ENCODE data around the gene TMEM59. TPM values are rescaled to one million over a fixed set of nuclear protein-coding genes. Genes with fewer than 3 reads are reported as not detected.
"Not testable (repeated sequence)": the region's sequence is repeated elsewhere in the genome, so short reads cannot be mapped to it uniquely, and the experiment has no call there.

TMEM59 gene
- polyA plus RNA-seq, 4 donors, result 304 to 435 (median 349) TPM

DNA sequence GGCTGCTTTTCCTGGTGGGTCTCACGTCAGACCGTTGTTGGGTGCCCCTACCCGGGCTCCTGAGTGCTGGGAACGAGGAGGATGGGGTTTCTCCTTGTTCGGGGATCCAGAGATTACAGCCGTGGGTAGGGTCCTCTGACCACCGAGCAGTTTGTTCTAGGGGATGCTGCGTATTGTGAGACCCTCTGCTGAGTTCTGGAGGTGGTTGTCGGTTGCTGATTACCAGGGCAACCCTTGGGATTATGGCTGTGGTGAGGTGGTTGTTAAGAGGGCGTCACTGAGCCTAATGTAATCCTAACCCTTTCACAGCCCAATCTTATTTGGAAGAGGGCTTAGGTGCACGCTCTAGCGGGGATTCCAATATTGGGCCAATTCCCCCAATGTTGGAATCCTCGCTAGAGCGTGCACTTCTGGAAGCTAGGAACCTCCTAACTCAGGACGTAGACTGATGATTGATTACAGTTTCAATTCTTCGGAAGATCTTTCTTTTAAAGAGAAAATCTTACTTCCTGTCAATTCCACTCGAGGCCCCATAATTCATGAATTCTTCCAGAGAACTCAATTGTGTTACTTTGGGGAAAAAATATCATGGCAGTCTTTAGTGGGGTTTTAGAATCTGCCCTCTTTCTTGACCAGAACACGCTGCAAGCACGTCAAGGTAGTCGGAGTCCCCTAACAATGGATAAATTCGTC lies 887 bp upstream of the TMEM59 start:
- no peak for DNase-seq (ENCODE audit: low read depth in 4 of 4, low spot score in 2 of 4)

DNA sequence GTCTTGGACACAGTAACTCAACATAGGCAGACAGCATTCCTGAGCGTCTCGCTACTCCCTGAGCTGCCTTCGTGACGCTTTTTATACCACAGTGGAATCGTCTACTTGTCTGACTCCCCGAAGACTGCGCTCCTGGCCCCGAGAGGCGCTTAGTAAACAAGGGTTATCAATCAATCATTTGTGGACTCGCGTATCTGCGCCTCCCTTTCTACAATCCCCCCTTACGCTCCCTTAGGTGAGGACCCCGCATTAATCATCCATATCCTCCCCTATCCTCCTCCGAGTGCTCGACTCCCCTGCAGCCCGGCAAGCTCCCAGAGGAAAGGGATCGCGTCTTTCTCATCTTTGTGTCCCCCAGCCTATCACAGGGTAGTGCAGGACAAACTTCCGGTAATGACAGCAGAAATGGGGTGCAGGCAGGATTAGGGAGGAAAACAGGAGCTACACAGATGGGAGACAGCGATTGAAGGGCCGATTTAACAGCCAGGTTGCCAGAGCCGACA lies 522 bp downstream of the TMEM59 start:
- no peak for DNase-seq (ENCODE audit: low read depth in 4 of 4, low spot score in 2 of 4)

DNA sequence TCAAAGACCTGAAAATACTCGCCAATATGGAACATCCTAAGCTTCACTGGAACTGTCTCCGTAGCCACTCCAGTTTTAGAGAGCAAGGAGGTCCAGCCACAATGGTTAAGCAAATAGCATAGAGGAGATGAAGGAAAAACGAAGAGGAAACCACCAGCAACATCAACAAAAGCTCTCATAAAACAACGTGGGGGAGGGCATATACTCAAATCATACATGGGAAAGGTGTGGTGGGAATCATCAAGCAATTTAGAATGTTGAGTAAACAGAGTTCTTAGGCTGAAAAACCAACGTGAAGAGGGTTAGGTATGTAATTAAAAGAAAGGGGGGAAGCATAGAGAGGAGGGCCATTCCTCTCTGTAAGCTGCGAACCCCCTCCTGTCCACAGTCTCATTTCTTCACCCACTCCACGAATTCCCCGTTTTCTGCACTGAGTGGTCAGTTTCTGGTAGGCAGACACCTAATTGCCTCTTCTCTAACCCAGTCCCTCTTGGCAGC lies 1.0 kb downstream of the TMEM59 start:
- no peak for DNase-seq (ENCODE audit: low read depth in 4 of 4, low spot score in 2 of 4)

DNA sequence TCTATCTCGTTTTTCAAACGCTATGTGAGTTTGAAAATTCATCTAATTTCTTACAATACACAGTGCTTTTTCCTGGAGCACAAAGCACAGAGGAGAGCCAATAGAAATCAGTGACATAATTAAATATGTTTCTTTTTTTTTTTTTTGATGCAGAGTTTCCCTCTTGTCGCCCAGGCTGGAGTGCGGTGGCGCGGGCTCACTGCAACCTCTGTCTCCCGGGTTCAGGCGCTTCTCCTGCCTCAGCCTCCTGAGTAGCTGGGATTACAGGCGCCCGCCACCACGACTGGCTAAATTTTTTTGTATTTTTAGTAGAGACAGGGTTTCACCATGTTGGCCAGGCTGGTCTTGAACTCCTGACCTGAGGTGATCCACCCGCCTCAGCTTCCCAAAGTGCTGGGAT lies 2.6 kb downstream of the TMEM59 start:
- not testable (repeated sequence) for DNase-seq (ENCODE audit: low read depth in 4 of 4, low spot score in 2 of 4)

DNA sequence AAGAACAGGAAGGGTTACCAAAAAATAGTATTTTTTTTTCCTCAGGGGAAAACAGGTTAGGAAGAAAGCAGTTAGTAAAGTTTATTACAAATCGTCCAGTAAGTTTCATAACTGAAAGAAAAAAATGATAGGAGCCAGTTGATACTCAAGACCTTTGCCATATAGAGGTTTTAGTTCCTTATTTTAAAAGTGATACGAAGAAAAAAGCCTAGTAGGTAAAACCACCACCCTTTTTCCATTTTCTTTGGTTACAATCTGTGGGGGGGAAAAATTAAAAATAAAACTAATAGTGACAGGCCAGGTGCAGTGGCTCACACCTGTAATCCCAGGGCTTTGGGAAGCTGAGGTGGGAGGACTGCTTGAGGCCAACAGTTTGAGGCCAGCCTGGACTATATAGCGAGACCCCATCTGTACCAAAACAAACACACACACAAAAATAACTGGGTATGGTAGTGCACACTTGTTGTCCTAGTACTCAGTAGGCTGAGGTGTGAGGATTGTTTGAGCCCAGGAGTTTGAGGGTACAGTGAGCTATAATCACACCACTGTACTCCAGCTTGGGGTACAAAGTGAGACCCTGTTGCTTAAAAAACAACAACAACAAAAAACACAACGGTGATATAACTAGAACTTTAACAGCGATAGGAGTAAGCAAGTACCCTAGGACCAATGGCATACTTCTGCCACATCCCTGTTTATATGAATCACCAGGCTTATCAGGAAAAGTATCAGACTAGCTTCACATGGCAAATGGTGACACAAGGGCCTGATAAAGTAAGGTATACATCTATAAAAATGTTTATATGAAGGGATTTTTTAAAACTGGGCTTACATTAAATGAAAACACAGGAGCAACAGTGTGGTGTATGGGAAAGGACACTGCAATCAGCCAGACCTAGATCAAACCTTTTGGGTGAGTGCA lies 5.4 kb downstream of the TMEM59 start:
- DNase-seq (ENCODE audit: low read depth in 4 of 4, low spot score in 2 of 4), result no peak

DNA sequence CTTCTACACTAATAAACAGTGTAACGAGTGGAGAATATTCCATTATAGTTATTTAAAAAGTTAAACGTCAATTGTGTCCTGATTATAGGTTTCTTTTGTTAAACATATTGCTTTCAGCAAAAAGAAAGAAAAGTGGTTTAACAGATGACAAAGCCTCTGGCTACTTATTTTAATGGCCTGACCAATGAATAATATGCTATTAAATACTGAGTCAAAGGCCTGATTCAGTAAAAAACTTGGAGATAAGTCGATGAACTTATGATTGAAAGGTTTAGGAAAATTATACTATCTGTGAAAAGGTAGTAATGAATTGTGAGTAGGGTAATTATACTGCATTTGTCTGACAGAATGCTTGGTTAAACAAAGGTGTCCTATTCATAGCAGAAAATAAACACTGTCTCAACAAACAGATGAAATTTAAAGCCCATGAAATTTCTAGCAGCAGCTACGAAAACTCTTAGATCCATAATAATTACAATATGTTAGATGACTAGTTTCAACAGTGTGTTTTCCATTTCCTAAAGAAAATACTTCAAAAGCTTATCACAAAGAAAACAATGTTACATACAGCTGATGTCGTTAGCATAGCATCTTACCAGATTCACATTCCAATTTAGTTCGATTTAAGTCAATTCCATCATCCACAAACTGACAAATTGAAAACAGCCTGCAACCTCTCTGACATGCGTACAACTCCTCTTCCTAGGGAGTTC lies 6.2 kb downstream of the TMEM59 start:
- DNase-seq (ENCODE audit: low read depth in 4 of 4, low spot score in 2 of 4), result no peak

DNA sequence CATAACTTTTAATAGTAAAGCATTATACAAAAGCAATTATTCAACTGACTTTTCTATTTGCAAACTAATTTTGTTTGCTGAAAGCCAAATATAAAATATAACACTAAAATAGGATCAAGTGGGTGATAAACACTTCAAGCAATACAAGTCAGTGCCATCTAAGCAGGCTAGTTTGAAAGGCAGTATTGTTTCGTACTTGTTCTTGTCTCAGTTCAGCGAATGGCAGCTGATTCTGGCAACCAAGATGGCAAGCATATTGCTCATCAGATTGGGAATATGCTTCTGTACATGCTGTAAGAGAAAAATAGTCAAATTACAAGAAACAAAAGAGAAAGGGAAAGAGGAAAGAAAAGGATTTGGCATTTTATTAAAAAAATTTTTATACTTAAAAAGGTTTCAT lies 7.5 kb downstream of the TMEM59 start:
- DNase-seq (ENCODE audit: low read depth in 4 of 4, low spot score in 2 of 4), result no peak

DNA sequence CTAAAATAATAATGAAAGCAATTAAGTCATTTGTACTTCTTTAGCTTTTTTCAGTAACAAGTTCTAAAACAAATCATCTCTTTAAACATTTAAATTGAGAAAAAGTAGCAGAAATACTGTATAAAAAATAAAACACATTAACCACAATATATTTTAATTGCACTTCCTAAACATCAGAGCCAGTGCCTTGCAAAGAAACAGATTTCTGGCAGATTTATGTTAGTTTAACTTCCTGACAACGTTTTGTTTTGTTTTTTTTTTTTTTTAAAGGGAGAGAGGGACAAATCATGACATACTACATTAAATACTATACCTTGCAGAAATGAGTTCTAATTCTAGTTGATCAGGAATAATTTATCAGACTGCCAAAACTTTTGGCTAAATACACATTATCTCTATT lies 11.2 kb downstream of the TMEM59 start:
- DNase-seq (ENCODE audit: low read depth in 4 of 4, low spot score in 2 of 4), result no peak

DNA sequence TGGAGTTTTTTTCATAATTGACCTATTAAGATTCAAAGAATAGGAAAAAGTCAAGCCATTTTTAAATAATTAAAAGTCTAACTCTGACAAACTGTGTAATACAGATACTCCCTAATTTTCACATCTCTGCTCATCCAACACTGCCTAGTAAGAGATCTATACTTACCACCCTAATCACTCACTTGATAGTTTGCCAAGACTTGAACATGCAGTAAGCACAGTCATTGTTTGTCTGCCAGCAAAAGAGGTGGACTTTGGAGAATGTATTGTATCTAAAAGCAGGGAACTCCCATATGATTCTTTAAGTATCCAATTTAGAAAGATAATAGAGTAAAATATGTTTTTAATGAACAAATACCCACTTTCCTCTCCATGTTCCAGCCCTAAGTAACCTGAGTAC lies 15.5 kb downstream of the TMEM59 start:
- no peak for DNase-seq (ENCODE audit: low read depth in 4 of 4, low spot score in 2 of 4)

DNA sequence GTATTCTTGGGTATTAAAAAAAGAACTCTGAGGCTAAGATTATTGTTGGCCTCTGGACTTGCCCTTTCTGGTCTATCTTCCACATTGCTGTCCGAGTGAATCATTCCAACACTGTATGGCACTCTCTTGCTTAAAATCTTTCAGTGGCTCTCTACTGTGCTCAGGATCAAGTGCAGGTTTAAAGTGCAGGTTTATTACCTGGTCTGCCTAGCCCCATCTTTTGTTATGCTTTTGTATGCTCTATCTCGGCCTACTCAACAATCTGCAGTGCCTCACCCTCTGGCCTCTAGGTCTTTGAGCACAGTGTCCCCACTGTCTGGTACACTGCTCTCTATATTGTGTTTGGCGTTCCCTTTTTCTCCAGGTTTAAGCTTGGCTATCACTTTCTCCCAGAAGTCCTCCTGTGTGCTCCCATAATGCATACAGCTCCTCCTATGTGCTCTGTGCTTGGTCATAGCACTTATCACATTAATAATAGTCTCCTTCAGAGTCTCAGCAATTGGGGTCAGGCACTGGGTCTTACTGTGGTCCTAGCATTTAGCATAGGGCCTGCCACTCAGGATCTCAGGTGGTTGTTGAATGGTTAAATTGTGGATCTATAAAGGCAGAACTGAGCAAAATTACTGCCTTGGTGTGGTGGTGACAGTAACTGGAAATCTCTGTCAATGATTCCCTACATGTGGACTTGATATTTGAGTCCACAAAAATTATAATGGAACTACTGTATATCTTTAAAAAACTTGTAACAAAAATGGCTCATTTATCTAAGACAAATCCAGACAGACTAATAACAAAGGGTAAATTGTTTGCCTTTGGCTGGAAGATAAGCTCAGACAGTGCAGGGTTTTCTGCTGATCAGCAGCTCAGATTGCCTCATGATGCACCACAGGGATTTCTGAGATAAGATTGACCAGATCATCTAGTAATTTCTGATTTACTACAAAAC lies 24.4 kb downstream of the TMEM59 start:
- no peak for DNase-seq (ENCODE audit: low read depth in 4 of 4, low spot score in 2 of 4)

DNA sequence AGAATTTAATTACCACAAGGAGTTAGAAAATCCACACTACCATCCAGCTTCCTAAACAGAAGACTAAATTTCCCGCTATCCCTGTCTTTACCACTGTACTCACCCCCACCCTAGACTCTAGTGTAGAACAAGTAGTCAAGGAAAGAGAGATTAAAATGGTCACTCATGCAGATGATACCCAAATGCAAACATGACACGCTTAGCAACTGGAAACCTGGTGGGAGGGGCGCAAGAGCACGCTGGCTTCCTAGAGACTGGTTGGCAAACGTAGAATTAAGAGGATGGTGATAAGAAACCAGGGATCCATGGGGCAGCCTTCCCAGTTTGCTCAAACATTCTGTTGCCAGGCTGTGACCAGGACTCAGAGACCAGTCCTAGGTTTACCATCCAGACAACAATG lies 25.2 kb downstream of the TMEM59 start:
- DNase-seq (ENCODE audit: low read depth in 4 of 4, low spot score in 2 of 4), result no peak

DNA sequence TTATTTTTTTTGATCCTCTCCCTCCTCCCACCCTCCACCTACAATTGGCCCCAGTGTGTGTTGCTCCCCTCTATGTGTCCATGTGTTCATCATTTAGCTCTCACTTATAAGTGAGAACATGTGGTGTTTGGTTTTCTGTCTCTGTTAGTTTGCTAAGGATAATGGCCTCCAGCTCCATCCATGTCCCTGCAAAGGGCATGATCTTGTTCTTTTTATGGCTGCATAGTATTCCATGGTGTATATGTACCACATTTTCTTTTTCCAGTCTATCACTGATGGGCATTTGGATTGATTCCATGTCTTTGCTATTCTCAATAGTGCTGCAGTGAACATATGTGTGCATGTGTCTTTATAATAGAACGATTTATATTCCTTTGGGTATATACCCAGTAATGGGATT lies 28.2 kb downstream of the TMEM59 start:
- not testable (repeated sequence) for DNase-seq (ENCODE audit: low read depth in 4 of 4, low spot score in 2 of 4)

DNA sequence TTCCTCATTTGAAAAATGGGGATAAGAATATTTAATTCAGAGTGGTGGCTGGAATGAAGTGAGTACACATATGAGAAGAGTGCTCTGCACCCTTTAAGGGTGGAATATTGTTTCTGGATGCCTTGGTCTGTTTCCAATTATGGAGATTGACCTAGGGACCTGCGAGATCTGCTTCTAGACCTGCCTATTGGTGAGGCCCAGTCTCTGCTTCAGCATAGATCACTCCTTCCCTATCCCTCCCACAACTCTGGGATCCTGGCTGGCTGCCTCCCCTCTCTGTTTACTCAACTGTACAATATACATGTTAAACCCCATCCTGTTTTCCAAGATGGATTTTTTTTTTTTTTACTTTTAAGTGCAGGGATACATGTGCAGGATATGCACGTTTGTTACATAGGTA lies 28.6 kb downstream of the TMEM59 start:
- no peak for DNase-seq (ENCODE audit: low read depth in 4 of 4, low spot score in 2 of 4)

DNA sequence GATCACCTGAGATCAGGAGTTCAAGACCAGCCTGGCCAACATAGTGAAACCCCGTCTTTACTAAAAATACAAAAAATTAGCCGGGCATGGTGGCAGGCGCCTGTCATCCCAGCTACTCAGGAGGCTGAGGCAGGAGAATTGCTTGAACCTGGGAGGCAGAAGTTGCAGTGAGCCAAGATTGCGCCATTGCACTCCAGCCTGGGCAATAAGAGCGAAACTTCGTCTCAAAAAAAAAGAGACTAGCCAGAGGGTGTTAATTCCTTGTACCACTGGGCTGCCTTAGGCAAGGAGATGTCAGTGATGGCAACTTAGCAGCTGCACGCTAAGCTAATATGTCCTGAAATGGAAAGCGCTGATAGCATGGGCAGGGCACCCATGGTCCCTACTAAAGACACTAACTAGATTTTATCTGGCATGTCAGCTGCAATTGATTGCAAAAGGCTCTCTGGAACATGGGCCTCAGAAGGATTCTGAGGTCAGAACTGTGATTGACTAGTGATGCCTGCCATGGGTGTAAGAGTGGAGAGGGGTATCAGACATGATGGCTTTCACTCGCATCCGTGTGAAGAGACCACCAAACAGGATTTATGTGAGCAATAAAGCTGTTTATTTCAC lies 33.3 kb downstream of the TMEM59 start:
- DNase-seq (ENCODE audit: low read depth in 4 of 4, low spot score in 2 of 4), result not testable (repeated sequence)

DNA sequence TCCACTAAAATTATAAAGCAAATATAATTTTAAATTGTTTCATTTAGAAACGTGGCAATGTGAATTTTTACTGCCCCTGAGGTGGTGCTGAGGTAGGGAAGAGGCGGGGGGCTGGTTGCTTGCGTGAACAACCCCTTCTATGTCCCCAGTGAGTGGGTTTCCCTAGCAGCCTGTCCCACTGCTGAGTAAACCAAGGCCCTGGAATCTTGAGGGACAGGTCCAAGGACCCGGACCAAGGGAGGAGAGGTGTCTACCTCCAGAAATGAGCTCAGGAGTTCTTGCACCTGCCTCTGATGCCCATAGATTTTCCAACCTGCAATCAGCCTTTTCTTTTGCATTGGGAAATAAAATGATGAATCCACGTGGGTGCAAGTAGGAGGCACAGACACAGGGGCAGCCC lies 34.4 kb downstream of the TMEM59 start:
- DNase-seq (ENCODE audit: low read depth in 4 of 4, low spot score in 2 of 4), result no peak

DNA sequence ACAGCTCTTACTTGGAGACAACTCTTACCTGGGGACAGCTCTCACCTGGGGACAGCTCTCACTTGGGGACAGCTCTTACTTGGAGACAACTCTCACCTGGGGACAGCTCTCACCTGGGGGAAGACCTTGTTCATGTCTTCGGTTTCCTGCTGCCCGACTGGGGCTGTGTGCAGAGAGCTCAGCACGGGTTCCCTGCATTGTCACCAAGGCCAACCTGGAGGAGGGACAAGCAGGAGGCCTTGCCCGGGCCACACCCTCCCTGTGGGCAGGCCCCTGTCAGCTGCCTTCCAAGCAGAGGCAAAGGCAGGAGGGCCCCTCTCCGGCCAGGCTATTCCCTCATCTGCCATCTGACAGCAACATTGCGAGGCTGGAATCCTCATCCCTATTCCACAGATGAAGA lies 35.0 kb downstream of the TMEM59 start, which contains the start of gene LDLRAD1:
TSS of gene LDLRAD1 (minus strand) at position 208 of the 400 bp plus-strand sequence. CDS start at position 134, 74 bp downstream.
- DNase-seq (ENCODE audit: low read depth in 4 of 4, low spot score in 2 of 4), result no peak

DNA sequence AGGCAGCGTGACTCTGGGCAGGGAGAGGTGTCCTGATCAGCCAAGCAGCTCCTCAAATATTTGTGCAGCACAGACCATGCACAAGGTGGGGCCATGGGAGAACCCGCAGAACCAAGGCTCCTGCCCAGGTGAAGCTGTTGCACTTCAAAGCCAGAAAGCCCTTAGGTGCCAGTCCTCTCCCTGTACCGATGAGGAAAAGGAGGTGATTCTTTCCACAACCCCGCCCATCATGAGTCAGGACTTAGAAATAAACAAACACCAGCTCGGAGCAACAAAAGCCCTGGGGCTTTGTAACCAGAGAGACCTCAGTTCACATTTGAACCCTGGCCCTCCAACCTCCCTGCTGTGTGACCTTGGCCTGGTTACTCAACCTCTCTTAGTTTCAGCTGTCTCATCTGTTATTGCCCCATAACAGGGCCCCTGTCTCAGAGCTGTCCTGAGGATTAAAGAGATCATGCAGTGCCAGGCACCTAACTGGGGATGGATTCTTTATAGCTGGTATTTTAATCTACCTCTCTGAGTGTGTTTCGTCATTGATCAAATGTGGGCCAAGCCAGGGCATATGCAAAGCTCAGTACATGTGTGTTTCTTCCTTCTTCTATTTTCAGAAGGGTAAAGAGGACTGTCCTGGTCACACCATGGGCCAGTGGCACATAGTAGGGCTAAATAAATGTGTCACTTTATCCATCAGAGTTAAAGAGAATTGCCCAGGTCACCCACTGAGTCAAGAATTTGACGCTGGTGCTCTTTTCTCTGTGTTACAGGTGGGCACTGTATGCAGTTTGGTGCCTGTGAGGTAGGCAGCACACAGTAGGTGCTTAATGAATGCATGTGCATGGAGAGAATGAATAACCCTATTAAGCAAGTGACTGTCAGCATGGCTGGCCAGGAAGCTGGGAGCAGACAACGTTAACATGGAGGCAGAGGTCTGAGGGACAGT lies 36.4 kb downstream of the TMEM59 start:
- DNase-seq (ENCODE audit: low read depth in 4 of 4, low spot score in 2 of 4), result no peak

DNA sequence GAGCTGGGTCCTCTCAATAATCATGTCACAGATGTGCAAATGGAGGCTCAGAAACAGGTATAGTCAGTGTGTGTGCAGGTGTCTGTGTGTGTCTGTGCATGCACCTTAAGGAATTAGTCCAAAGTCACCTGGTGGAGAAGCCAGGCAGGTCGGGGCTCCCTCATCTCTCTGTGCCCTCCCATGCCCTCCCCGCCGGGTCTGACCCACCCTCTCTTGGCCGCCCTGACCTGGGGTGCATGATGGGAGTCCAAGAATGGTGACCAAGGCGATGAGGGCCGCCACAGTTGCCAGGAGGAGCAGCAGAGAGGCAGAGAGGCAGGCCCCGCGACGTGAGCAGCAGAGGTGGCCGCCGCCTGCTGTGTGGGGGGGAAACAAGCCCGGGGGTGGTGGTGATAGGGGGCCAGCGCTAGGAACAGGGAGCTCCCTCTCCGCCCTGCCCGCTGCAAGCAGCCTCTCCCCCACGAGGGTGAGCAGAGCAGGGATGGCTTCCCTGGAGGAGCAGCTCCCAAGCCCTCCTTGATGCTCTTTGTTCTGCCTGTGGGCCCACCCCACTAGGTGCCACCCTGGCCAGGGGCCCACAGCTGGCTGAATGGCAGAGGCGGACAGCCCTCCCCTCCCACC lies 38.9 kb downstream of the TMEM59 start:
- no peak for DNase-seq (ENCODE audit: low read depth in 4 of 4, low spot score in 2 of 4)

Measured in left renal cortex interstitium (tissue), 4 donors.